ENCODE data around the gene PRKD2. TPM values are rescaled to one million over a fixed set of nuclear protein-coding genes. Genes with fewer than 3 reads are reported as not detected.

Gene PRKD2
- total and polyA plus RNA-seq, 4 donors = 7.3 to 14.4 (median 9.3) TPM

GRCh38 chr19:46748325-46749109 lies 31.6 kb upstream of the PRKD2 start:
- H3K36me3 ChIP-seq (ENCODE audit: control insufficient read depth in 4 of 4, insufficient read depth in 3 of 4, low read depth in 1 of 4, low read length in 3 of 4) = peaks cover 0 to 5% (median 3%) of the 10 kb centered on the region in 4 donors
- H3K9me3 ChIP-seq (ENCODE audit: control insufficient read depth in 4 of 4, low read length in 3 of 4) = no peaks in the 10 kb centered on the region
- DNase-seq (ENCODE audit: low spot score) = peak; percentile 82
- WGBS = 86% methylated on average over 21 of the region's 21 CpGs
- no peak overlapping the region for H3K9ac ChIP-seq (ENCODE audit: low read depth in 1 of 2, low read length in 2 of 2)
- no peaks in the 10 kb centered on the region for H3K27me3 ChIP-seq (ENCODE audit: control insufficient read depth in 4 of 4, insufficient read depth in 4 of 4, low read length in 3 of 4)
- no peak overlapping the region for H3K27ac ChIP-seq (ENCODE audit: low read depth in 1 of 2, low read length in 2 of 2)
- no peak overlapping the region for H3K4me3 ChIP-seq (ENCODE audit: low read depth in 1 of 3, low read length in 3 of 3)
- peaks cover 8 to 24% (median 12%) of the 10 kb centered on the region in 4 donors for H3K4me1 ChIP-seq (ENCODE audit: control insufficient read depth in 4 of 4, insufficient read depth in 4 of 4, low read length in 3 of 4)
- TF ChIP-seq CTCF (IDR thresholded peaks at IDR 0.05; ENCODE audit: low read depth, low read length, missing input control) (peak; percentile 68), RXRA (IDR thresholded peaks at IDR 0.05) (no peak), RAD21 (IDR thresholded peaks at IDR 0.05) (peak in 1 of 2 donors; percentile 72)

GRCh38 chr19:46746281-46747057 lies 29.6 kb upstream of the PRKD2 start, which contains the start of gene STRN4:
TSS of gene STRN4 (minus strand) at chr19:46746450. CDS start at chr19:46746430, 20 bp downstream.
- peak within 1 kb of the TSS; percentile 41 to 82 for H3K9ac ChIP-seq (ENCODE audit: low read depth in 1 of 2, low read length in 2 of 2)
- peak within 1 kb of the TSS; percentile 66 to 73 for H3K27ac ChIP-seq (ENCODE audit: low read depth in 1 of 2, low read length in 2 of 2)
- peaks cover 10 to 28% (median 17%) of the 10 kb centered on the region in 4 donors for H3K4me1 ChIP-seq (ENCODE audit: control insufficient read depth in 4 of 4, insufficient read depth in 4 of 4, low read length in 3 of 4)
- peak; percentile 69 for DNase-seq (ENCODE audit: low spot score)
- TF ChIP-seq HNF4G (IDR thresholded peaks at IDR 0.05) = no peak
- TF ChIP-seq, protein P1, sequence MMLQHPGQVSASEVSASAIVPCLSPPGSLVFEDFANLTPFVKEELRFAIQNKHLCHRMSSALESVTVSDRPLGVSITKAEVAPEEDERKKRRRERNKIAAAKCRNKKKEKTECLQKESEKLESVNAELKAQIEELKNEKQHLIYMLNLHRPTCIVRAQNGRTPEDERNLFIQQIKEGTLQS (IDR thresholded peaks at IDR 0.05) = no peak
- TF ChIP-seq JUND (IDR thresholded peaks at IDR 0.05) = no peak
- TF ChIP-seq, protein P2, sequence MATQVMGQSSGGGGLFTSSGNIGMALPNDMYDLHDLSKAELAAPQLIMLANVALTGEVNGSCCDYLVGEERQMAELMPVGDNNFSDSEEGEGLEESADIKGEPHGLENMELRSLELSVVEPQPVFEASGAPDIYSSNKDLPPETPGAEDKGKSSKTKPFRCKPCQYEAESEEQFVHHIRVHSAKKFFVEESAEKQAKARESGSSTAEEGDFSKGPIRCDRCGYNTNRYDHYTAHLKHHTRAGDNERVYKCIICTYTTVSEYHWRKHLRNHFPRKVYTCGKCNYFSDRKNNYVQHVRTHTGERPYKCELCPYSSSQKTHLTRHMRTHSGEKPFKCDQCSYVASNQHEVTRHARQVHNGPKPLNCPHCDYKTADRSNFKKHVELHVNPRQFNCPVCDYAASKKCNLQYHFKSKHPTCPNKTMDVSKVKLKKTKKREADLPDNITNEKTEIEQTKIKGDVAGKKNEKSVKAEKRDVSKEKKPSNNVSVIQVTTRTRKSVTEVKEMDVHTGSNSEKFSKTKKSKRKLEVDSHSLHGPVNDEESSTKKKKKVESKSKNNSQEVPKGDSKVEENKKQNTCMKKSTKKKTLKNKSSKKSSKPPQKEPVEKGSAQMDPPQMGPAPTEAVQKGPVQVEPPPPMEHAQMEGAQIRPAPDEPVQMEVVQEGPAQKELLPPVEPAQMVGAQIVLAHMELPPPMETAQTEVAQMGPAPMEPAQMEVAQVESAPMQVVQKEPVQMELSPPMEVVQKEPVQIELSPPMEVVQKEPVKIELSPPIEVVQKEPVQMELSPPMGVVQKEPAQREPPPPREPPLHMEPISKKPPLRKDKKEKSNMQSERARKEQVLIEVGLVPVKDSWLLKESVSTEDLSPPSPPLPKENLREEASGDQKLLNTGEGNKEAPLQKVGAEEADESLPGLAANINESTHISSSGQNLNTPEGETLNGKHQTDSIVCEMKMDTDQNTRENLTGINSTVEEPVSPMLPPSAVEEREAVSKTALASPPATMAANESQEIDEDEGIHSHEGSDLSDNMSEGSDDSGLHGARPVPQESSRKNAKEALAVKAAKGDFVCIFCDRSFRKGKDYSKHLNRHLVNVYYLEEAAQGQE (IDR thresholded peaks at IDR 0.05) = no peak
- TF ChIP-seq YY1 (IDR thresholded peaks at IDR 0.05) = no peak
- no peak for TF ChIP-seq RAD21 (IDR thresholded peaks at IDR 0.05)
- TF ChIP-seq CTCF (IDR thresholded peaks at IDR 0.05; ENCODE audit: low read depth, low read length, missing input control) = no peak
- WGBS = 1% methylated on average over 74 of the region's 74 CpGs
- no peaks in the 10 kb centered on the region for H3K9me3 ChIP-seq (ENCODE audit: control insufficient read depth in 4 of 4, low read length in 3 of 4)
- H3K27me3 ChIP-seq (ENCODE audit: control insufficient read depth in 4 of 4, insufficient read depth in 4 of 4, low read length in 3 of 4) = no peaks in the 10 kb centered on the region
- H3K36me3 ChIP-seq (ENCODE audit: control insufficient read depth in 4 of 4, insufficient read depth in 3 of 4, low read depth in 1 of 4, low read length in 3 of 4) = peaks cover 0 to 2% (median 0%) of the 10 kb centered on the region in 4 donors
- peak within 1 kb of the TSS; percentile 92 to 96 (median 95) for H3K4me3 ChIP-seq (ENCODE audit: low read depth in 1 of 3, low read length in 3 of 3)

Data from liver (tissue), 9 donors.